Thoracic aorta (tissue), 2 donors: ENCODE measurements around the gene CHRM5. TPM values are rescaled to one million over a fixed set of nuclear protein-coding genes. Genes with fewer than 3 reads are reported as not detected.

Source experiments
- ATAC-seq: fragments of 150-250 bp; one replicate; pipeline ENCODE4 v1.8.0; 2017; ENCODE audit warnings: low read depth; ENCODE audit not compliant: insufficient number of reproducible peaks, low FRiP score
- DNase-seq: peaks from one replicate; pipeline ENCODE4 v3.0.0-alpha.2; 2020; ENCODE audit warnings: low spot score
- H3K27ac ChIP-seq, 2 donors: fragments of 200-600 bp; sonication (generic); 1 replicate in 1 of 2; 2 replicates in 1 of 2; pipeline ENCODE4 v1.5.1; 2016; ENCODE audit warnings: mild to moderate bottlenecking in 2 of 2, moderate library complexity in 2 of 2
- H3K27me3 ChIP-seq: fragments of 200-600 bp; sonication (generic); replicated peaks from 2 replicates; pipeline ENCODE4 v1.6.0; 2016; ENCODE audit warnings: mild to moderate bottlenecking; ENCODE audit not compliant: insufficient read depth
- H3K36me3 ChIP-seq: fragments of 200-600 bp; sonication (generic); one replicate; pipeline ENCODE4 v1.5.1; 2016
- H3K4me1 ChIP-seq, 2 donors: fragments of 200-600 bp; sonication (generic); 1 replicate in 1 of 2; 2 replicates in 1 of 2; pipeline versions ENCODE4 v1.5.1 to v1.6.0; 2016; ENCODE audit warnings: low read depth in 2 of 2, mild to moderate bottlenecking in 1 of 2; ENCODE audit not compliant: control insufficient read depth in 1 of 2
- H3K4me3 ChIP-seq: fragments of 200-600 bp; sonication (generic); 2 replicates; pipeline ENCODE4 v1.5.1; 2016; ENCODE audit warnings: mild to moderate bottlenecking
- H3K9me3 ChIP-seq: fragments of 200-600 bp; sonication (generic); 2 replicates; pipeline ENCODE4 v1.5.1; 2016
- total RNA-seq, 2 donors: library from RNA; depleted of rRNA; stranded (reverse); fragments of >200 nt; gene quantifications; one replicate each; pipeline versions ENCODE4 v1.1.0 to v1.2.3, GENCODE V29; 2016
- TF ChIP-seq, protein P1 (sequence below): fragments of 200-600 bp; sonication (generic); IDR thresholded peaks from one replicate; pipeline ENCODE4 v1.5.1; 2019; ENCODE audit warnings: antibody characterized with exemption

CHRM5 gene
- total RNA-seq, 2 donors from 2014 or later = not detected

GRCh38 chr15:34084086-34084485 is 115.8 kb downstream of the CHRM5 start:
- DNase-seq = no peak
- no peaks in the 10 kb centered on the region for H3K4me1 ChIP-seq
- peak overlapping the region in 1 of 2 donors; percentile 27 for H3K27ac ChIP-seq
- no peak for ATAC-seq
- H3K27me3 ChIP-seq = no peaks in the 10 kb centered on the region
- no peaks in the 10 kb centered on the region for H3K9me3 ChIP-seq
- H3K4me3 ChIP-seq = no peak overlapping the region
- H3K36me3 ChIP-seq = peaks cover 13% of the 10 kb centered on the region
- TF ChIP-seq, protein P1, sequence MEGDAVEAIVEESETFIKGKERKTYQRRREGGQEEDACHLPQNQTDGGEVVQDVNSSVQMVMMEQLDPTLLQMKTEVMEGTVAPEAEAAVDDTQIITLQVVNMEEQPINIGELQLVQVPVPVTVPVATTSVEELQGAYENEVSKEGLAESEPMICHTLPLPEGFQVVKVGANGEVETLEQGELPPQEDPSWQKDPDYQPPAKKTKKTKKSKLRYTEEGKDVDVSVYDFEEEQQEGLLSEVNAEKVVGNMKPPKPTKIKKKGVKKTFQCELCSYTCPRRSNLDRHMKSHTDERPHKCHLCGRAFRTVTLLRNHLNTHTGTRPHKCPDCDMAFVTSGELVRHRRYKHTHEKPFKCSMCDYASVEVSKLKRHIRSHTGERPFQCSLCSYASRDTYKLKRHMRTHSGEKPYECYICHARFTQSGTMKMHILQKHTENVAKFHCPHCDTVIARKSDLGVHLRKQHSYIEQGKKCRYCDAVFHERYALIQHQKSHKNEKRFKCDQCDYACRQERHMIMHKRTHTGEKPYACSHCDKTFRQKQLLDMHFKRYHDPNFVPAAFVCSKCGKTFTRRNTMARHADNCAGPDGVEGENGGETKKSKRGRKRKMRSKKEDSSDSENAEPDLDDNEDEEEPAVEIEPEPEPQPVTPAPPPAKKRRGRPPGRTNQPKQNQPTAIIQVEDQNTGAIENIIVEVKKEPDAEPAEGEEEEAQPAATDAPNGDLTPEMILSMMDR = no peak

DNA sequence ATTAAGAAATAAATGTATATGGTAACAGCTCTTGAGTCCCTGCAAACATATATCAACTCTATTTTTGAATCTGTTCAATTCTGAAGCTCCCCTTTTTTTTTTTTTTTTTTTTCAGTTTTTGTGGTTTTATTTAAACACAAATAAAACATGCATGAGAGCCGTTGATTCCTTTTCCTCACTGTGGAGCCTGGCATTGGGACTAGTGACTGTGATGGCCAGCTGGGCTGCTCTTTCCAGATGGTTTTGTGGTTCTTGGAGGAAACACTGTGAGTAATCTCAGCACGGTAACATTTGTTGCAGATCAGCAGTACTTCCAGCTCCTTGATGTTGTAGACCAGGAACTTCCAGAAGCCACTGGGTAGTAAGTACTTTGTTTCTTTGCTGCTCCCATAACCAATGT is 117.4 kb downstream of the CHRM5 start:
- peaks cover 13% of the 10 kb centered on the region for H3K36me3 ChIP-seq
- DNase-seq = no peak
- TF ChIP-seq, protein P1 = no peak

GRCh38 chr15:34099914-34100313 is 131.6 kb downstream of the CHRM5 start:
- ATAC-seq (no peak), DNase-seq (no peak)
- Histone ChIP-seq H3K27ac (no peak overlapping the region), H3K4me1 (peaks cover 8 to 28% of the 10 kb centered on the region in 2 donors), H3K27me3 (no peaks in the 10 kb centered on the region), H3K9me3 (no peaks in the 10 kb centered on the region), H3K36me3 (no peaks in the 10 kb centered on the region), H3K4me3 (no peak overlapping the region)
- TF ChIP-seq, protein P1 = no peak

More for the DNA sequence above, 117.4 kb downstream of the CHRM5 start:
- H3K27me3 ChIP-seq = no peaks in the 10 kb centered on the region
- H3K4me3 ChIP-seq = no peak overlapping the region
- no peak for ATAC-seq
- H3K27ac ChIP-seq = no peak overlapping the region
- H3K9me3 ChIP-seq = no peaks in the 10 kb centered on the region
- H3K4me1 ChIP-seq = no peaks in the 10 kb centered on the region

DNA sequence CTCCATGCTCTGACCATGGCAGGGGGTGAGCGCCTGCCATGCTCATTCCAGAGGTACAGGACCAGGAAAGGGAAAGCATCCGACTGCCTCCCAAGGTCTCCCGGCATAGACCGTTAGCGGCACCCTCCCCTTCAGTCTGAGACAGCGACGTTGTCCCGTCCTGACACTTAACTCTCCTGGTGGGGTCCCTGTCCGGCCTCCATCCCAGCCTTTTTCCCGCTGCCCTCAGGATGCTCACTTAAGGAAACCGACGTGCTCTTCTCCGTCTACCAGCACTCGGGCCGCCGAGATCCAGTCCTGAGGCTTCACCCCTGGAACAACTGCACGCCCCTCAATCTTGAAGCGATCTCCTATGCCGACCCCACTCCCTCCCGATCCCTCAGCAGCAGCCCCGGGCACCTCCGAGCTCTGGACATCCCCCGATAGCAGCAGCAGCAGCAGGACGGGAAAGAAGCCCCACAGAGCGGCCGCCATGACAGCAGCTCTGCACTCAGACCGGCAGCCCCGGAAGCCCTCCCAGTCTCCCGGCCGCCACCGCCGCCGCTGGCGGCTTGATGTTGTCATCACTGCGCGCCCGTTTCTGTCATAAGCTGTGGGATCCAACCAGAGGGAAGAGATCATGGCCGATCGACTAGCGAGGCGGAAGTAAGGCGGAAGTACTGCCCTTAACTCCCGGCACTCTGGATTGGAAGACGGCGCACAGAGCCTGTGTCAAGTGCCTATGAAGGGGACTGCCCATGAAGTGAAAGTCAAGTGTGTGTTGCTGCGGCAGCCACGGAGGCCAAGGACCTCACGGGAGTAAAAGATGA is 133.3 kb downstream of the CHRM5 start, which contains the start of the genes EMC7 and PGBD4:
Gene EMC7 (minus strand): TSS at position 497 of the 809 bp plus-strand sequence. CDS start 23 bp downstream, at position 474.
Gene PGBD4 (plus strand): TSS at position 718 of the 809 bp plus-strand sequence. CDS start 449 bp downstream, outside the sequence.
- DNase-seq (peak; percentile 98), ATAC-seq (peak; percentile 100)
- Histone ChIP-seq H3K9me3 (no peaks in the 10 kb centered on the region), H3K4me1 (peaks cover 8 to 28% of the 10 kb centered on the region in 2 donors), H3K27me3 (no peaks in the 10 kb centered on the region), H3K27ac (peak within 1 kb of the TSS; percentile 79 to 81), H3K4me3 (peak within 1 kb of the TSS; percentile 98), H3K36me3 (no peaks in the 10 kb centered on the region)
- TF ChIP-seq, protein P1 = no peak

- TF ChIP-seq, protein P1 = no peak
- no peak for DNase-seq
- Histone ChIP-seq H3K9me3 (no peaks in the 10 kb centered on the region), H3K27ac (peak overlapping the region; percentile 79 to 81), H3K4me3 (peak overlapping the region; percentile 98), H3K4me1 (peaks cover 8 to 28% of the 10 kb centered on the region in 2 donors), H3K36me3 (no peaks in the 10 kb centered on the region), H3K27me3 (no peaks in the 10 kb centered on the region)
- ATAC-seq = peak; percentile 31
Measured at GRCh38 chr15:34102175-34102925, 134.1 kb downstream of the CHRM5 start.
